B cell (primary cell): Measurements from ENCODE around the gene PRSS23.

Experiments used
- CTCF ChIP-seq: fragments of 200-600 bp; IDR thresholded peaks from one replicate; pipeline ENCODE4 v1.8.0; 2022; ENCODE audit warnings: antibody characterized with exemption, mild to moderate bottlenecking
- EZH2 ChIP-seq: IDR thresholded peaks from 2 replicates; pipeline ENCODE4 v1.6.1; 2012; ENCODE audit warnings: borderline replicate concordance, low read depth, mild to moderate bottlenecking, moderate library complexity, low read length; ENCODE audit not compliant: insufficient read depth, poor library complexity, severe bottlenecking

GRCh38 chr11:86758171-86758570 is 42.2 kb upstream of the PRSS23 start:
- TF ChIP-seq EZH2: no peak
- TF ChIP-seq CTCF: no peak
